Measurements from ENCODE around the gene CSAD. TPM values are rescaled to one million over a fixed set of nuclear protein-coding genes. Genes with fewer than 3 reads are reported as not detected.

CSAD gene
- total RNA-seq, 1 experiment from 2014 or later, result 33.1 TPM

- Histone ChIP-seq H3K9me2 (ENCODE audit: insufficient read depth) (no peaks in the 10 kb centered on the region), H3K79me2 (ENCODE audit: low read depth) (peaks cover 15% of the 10 kb centered on the region), H3K4me2 (no peak overlapping the region), H3K9me3 (ENCODE audit: insufficient read depth, low read depth) (no peaks in the 10 kb centered on the region), H3K4me1 (replicated peaks; ENCODE audit: insufficient read depth) (peaks cover 8% of the 10 kb centered on the region), H3K36me3 (ENCODE audit: low read depth) (peaks cover 45% of the 10 kb centered on the region), H3K27ac (no peak overlapping the region), H3K27me3 (ENCODE audit: insufficient read depth, low read depth) (no peaks in the 10 kb centered on the region), H2AFZ (no peak overlapping the region), H3F3A (ENCODE audit: insufficient read depth, low read depth) (peaks cover 27% of the 10 kb centered on the region; the same call in 1 of the 2 replicates), H3K4me3 (no peak overlapping the region), H4K20me1 (ENCODE audit: insufficient read depth) (peaks cover 15% of the 10 kb centered on the region)
- TF ChIP-seq CTCF (conservative IDR thresholded peaks at IDR 0.05) (no peak), EZH2 (IDR thresholded peaks at IDR 0.05; ENCODE audit: low read depth) (no peak)
- ChIA-PET POLR2A (ENCODE audit: unreplicated experiment) (interaction anchor here (0.6 kb wide), 1 partner anchor 33 kb away, joined by 3 read pairs; no protein-coding TSS in a partner anchor), CTCF (interaction anchor here (0.6 kb wide), 1 partner anchor 99 kb away, joined by 3 read pairs; no protein-coding TSS in a partner anchor)
- intact Hi-C loops (cut with micrococcal nuclease; ENCODE audit: unreplicated experiment), result no loop called here
- no TSS peak for BruUV-seq (replicated peaks)
- no peak for DNase-seq
Measured at GRCh38 chr12:53187145-53187899, 6.6 kb upstream of the CSAD start.

- Histone ChIP-seq H3K4me3 (no peak overlapping the region), H3K79me2 (ENCODE audit: low read depth) (peaks cover 21% of the 10 kb centered on the region), H2AFZ (no peak overlapping the region), H3K9me3 (ENCODE audit: insufficient read depth, low read depth) (no peaks in the 10 kb centered on the region), H3K27ac (no peak overlapping the region), H3K4me2 (no peak overlapping the region), H3K4me1 (replicated peaks; ENCODE audit: insufficient read depth) (peaks cover 14% of the 10 kb centered on the region), H3K36me3 (ENCODE audit: low read depth) (peaks cover 51% of the 10 kb centered on the region), H4K20me1 (ENCODE audit: insufficient read depth) (peaks cover 20% of the 10 kb centered on the region), H3K27me3 (ENCODE audit: insufficient read depth, low read depth) (no peaks in the 10 kb centered on the region), H3F3A (ENCODE audit: insufficient read depth, low read depth) (peaks cover 31% of the 10 kb centered on the region), H3K9me2 (ENCODE audit: insufficient read depth) (no peaks in the 10 kb centered on the region)
- ChIA-PET CTCF (interaction anchor here (0.6 kb wide), 1 partner anchor 100 kb away, joined by 3 read pairs; no protein-coding TSS in a partner anchor), POLR2A (ENCODE audit: unreplicated experiment) (interaction anchor here (0.6 to 0.7 kb wide), 2 partner anchors 19 to 33 kb away, joined by 3 read pairs; no protein-coding TSS in a partner anchor)
- no peak for DNase-seq
- TF ChIP-seq CTCF (conservative IDR thresholded peaks at IDR 0.05), result no peak
- TF ChIP-seq EZH2 (IDR thresholded peaks at IDR 0.05; ENCODE audit: low read depth), result no peak
- intact Hi-C loops (cut with micrococcal nuclease; ENCODE audit: unreplicated experiment), result no loop called here
- no TSS peak for BruUV-seq (replicated peaks)
Measured at GRCh38 chr12:53186745-53187144, 6.0 kb upstream of the CSAD start.

GRCh38 chr12:53185582-53186153 lies 4.9 kb upstream of the CSAD start:
- H3K4me3 ChIP-seq, result no peak overlapping the region
- DNase-seq, result no peak
- TF ChIP-seq CTCF (conservative IDR thresholded peaks at IDR 0.05) (no peak; the same call in 1 of the 2 replicates), EZH2 (IDR thresholded peaks at IDR 0.05; ENCODE audit: low read depth) (no peak)
- CTCF ChIA-PET, result no interaction called here
- no peaks in the 10 kb centered on the region for H3K27me3 ChIP-seq (ENCODE audit: insufficient read depth, low read depth)
- no peaks in the 10 kb centered on the region for H3K9me2 ChIP-seq (ENCODE audit: insufficient read depth)
- BruUV-seq (replicated peaks), result no TSS peak
- H3F3A ChIP-seq (ENCODE audit: insufficient read depth, low read depth), result peaks cover 39% of the 10 kb centered on the region
- peaks cover 26% of the 10 kb centered on the region for H3K79me2 ChIP-seq (ENCODE audit: low read depth)
- H3K27ac ChIP-seq, result no peak overlapping the region
- H3K36me3 ChIP-seq (ENCODE audit: low read depth), result peaks cover 53% of the 10 kb centered on the region
- no peak overlapping the region for H3K4me2 ChIP-seq
- no peak overlapping the region for H2AFZ ChIP-seq
- peaks cover 18% of the 10 kb centered on the region for H3K4me1 ChIP-seq (replicated peaks; ENCODE audit: insufficient read depth)
- intact Hi-C loops (cut with micrococcal nuclease; ENCODE audit: unreplicated experiment), result no loop called here
- peaks cover 21% of the 10 kb centered on the region for H4K20me1 ChIP-seq (ENCODE audit: insufficient read depth)
- no peaks in the 10 kb centered on the region for H3K9me3 ChIP-seq (ENCODE audit: insufficient read depth, low read depth)
- POLR2A ChIA-PET (ENCODE audit: unreplicated experiment), result interaction anchor here (0.5 kb wide), 1 partner anchor 112 kb away, joined by 3 read pairs; no protein-coding TSS in a partner anchor
